B cell (primary cell): Measurements from ENCODE around the gene KLHL22.

Experiments used
- CTCF ChIP-seq: fragments of 200-600 bp; IDR thresholded peaks from one replicate; pipeline ENCODE4 v1.8.0; 2022; ENCODE audit warnings: antibody characterized with exemption, mild to moderate bottlenecking
- EZH2 ChIP-seq: IDR thresholded peaks from 2 replicates; pipeline ENCODE4 v1.6.1; 2012; ENCODE audit warnings: borderline replicate concordance, low read depth, mild to moderate bottlenecking, moderate library complexity, low read length; ENCODE audit not compliant: insufficient read depth, poor library complexity, severe bottlenecking

DNA sequence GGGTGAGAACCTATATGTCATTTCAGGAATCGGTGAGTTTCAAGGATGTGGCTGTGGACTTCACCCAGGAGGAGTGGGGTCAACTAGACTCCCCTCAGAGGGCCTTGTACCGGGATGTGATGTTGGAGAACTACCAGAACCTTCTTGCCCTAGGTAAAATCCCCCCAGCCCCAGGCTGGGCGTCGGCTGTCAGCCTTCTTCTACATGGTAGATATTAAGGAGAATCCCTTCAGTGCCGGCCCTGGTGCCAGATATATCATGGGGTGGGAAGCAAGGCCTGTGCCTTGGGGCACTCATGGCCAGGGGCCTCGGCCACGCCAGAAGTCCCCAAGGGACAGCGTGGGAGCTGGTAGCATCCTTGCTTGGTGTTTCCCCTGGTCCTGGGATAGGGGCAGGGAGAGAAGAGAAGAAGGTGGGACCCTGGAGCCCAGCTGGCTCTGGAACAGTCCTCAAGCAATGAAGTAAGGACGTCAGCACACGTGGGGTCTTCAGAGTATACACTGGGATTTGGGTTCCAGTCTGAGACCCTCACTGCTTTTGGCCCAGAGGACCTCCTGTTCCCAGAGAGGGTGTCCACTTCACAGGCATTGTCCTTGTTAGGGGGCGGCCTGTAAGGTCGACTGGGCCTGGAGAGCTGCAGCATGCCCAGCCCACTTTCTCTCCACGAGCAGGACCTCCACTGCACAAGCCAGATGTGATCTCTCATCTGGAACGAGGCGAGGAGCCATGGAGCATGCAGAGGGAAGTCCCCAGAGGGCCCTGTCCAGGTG, 94.8 kb downstream of the KLHL22 start:
- TF ChIP-seq CTCF (no peak), EZH2 (no peak)
